Ureter (tissue), 1 donor: ENCODE results near the gene IFNGR1. TPM values are rescaled to one million over a fixed set of nuclear protein-coding genes. Genes with fewer than 3 reads are reported as not detected.
A peak's percentile ranks its signal among the peaks of the same experiment; 100 is the strongest.
"Not testable (repeated sequence)": the region's sequence is repeated elsewhere in the genome, so short reads cannot be mapped to it uniquely, and the experiment has no call there.

Experiments used
- DNase-seq: peaks from one replicate; pipeline ENCODE4 v3.0.0-alpha.2; 2020; ENCODE audit warnings: low spot score
- total RNA-seq: library from RNA; stranded (reverse); gene quantifications from one replicate; pipeline ENCODE4 v1.2.4, GENCODE V29; 2023
- donor health status: DM: yes; HTN: yes; CAD: no.

The IFNGR1 gene
- total RNA-seq, 1 donor from 2014 or later: 81.2 TPM

DNA sequence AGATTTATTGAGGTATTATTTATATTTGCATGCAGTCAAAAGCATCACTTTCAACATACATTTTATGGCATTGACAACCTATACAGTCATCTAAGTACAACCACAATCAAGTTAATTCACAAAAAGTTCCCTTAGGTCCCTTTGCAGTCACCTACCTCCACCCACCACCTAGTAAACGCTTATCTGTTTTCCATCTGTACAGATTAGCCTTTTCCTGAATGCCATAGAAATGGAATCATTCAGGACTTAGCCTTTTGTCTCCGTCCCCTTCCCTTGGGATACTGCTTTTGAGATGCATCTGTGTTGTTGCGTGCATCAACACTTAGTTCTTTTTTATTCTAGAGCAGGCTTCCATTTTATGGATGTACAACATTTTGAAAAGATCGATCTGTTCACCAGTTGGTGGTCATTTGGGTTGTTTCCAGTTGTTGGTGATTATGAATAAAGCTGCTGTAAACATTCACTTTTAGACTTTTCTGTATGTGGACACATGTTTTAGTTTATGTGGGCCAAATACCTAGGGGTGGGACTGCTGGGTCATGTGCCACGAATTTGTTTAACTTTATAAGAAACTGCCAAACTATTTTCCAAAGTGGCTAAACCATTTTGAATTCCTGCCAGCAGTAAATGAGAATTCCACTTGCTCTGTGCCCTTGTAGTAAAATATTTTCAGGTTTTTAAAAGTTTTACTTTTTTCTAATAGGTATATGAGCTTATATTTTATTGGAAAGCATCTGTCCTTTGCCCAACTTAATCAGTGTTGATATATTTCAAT, 17.6 kb upstream of the IFNGR1 start:
- DNase-seq: no peak

DNA sequence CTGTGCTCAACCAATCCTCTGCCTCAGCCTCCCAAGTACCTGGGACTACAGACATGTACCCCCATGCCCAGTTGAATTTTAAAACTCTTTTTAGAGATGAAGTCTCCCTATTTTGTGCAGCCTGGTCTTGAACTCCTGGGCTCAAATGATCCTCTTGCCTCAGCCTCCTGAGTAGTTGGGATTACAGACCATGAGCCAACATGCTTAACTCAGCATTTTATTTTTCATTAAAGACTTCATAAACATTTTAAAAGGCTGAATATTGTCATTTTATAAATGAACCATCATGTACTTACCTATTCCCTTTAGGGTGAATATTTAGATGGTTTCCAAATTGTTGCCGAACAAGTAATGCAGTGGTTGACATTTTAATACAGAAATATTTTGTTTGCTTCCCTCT, 16.5 kb upstream of the IFNGR1 start:
- no peak for DNase-seq

GRCh38 chr6:137233911-137234863, 15.0 kb upstream of the IFNGR1 start:
- no peak for DNase-seq

GRCh38 chr6:137231895-137232294, 12.7 kb upstream of the IFNGR1 start:
- DNase-seq: no peak

GRCh38 chr6:137230956-137231555, 11.9 kb upstream of the IFNGR1 start:
- DNase-seq: no peak

DNA sequence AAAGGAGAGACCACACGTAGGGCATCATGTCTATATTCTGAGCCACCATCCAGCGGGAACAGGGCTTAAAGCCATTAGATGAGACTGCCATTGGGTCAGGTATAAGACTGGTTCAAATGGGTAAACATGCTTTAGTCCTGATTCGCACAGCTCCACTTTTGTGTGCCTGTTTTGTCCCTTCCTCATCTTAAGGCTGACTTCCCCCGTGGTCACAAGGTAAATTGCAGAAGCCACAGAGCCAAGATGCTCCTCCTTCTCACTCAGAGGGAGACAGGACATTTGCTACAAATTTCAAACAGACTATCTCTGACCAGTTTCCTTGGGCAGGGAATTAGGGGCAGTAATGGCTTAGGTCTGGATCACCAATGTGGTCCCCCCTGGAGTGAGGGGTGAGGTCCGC, 11.4 kb upstream of the IFNGR1 start:
- DNase-seq: no peak

DNA sequence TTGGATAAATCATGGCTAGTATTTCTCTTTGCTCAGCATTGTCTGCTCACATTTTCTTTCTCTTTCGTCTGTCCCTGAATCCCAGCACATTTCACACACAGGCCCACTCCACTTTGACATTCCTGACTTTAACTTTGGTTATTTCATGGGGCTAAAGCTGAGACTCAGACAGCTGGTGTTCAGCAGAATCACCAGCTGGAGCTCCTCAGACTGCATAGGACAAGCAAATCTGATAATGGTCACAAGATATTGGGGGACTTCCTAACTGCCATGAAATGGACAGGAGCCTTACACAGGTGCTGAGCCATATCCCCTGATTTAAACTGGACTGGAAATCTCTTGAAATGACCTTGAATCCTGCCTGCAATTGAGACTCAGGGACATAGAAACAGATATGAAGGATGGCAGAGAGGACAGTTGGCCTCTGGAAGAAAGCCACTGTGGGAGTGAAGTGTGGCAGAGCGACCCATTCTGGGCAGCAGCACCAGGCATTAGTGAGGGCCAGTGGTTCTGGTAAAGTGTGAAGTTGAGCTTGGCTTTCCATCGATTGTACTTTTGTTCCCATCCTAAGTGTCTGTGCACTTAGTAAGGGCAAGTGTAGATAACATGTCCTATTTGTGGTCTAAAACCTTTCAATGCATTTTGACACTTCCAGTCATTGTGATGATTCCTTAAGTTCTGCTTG, 10.0 kb upstream of the IFNGR1 start:
- DNase-seq: no peak

- no peak for DNase-seq
Measured at GRCh38 chr6:137227871-137228302, 8.7 kb upstream of the IFNGR1 start.

- no peak for DNase-seq
Measured at GRCh38 chr6:137226697-137227096, 7.5 kb upstream of the IFNGR1 start.

- no peak for DNase-seq
Measured at GRCh38 chr6:137224799-137225198, 5.6 kb upstream of the IFNGR1 start.

DNA sequence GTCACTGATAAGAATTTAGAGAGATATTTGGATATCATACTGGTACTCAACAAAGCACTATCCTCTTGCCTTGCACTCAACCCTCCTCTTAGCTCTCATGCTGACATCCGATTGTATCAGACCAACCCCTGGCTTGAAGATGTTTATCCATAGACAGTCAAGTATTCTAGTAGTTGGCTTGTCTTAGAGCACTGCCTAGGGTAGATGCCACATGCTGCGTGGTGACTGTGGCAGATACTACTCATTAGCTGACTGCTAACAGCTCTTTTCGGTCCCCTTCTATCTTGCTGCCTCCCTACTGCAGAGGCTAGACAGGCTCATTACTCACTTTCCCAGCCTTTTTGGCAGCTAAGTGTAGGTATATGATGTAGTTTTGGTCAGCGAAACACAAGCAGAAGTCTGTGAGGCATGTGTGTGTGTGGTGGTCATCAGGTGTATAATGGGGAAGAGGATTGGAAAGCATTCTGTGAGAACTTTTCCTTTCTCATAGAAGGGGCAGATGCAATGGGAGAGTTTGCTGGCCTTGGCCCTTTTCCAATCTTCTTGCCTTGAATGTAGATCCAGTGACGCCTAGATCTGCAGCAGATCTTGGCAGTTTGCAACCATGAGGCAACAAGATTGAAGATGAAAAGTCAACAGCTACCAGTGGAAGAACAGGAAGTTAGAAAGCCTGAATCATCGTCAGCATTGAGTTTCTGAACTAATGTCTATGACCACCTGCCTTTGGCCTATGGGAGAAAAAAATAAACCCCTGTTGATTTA, 4.4 kb upstream of the IFNGR1 start:
- DNase-seq: peak; percentile 70

DNA sequence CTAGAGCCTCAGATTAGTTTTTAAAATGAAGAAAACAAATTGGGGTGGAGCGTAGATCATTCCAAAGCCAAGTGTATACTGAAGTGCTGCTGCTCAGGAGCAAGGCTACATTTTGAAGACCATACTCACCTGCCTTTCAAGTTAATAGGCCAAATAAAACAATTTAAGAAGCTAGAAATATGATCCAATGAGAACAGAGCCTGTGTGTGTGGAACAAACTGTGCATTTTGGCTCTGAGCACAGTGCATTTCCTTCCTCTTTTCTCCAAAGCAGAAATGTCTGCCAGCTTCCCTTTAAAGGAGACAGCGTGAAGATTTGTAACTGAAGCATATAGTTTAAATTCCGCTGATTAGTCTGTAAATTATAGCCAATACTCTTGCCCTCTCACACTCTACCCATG, 3.2 kb upstream of the IFNGR1 start:
- no peak for DNase-seq

- no peak for DNase-seq
Measured at GRCh38 chr6:137219664-137220252, 573 bp upstream of the IFNGR1 start.

DNA sequence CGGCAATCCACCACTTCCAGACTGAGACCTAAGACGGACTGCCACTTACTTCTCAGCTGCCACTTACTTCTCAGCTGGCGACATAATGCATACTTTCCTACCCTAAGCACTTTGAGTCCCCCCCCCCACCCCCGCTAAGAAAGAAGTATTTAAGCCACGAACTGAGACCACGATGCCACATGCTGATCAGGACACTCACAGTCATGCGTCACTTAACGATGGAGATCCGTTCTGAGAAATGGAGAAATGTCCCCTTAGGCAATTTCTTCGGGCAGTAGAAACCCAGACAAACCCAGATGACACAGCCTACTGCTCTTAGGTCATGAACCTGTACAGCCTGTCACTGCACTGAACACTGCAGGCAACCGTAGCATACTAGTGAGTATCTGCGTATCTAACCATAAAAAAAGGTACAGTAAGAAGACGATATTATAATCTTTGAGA, 690 bp downstream of the IFNGR1 start:
- DNase-seq: no peak

- DNase-seq: no peak
Measured at GRCh38 chr6:137217801-137218472, 1.2 kb downstream of the IFNGR1 start.

GRCh38 chr6:137216875-137217553, 2.2 kb downstream of the IFNGR1 start:
- DNase-seq: peak; percentile 65

DNA sequence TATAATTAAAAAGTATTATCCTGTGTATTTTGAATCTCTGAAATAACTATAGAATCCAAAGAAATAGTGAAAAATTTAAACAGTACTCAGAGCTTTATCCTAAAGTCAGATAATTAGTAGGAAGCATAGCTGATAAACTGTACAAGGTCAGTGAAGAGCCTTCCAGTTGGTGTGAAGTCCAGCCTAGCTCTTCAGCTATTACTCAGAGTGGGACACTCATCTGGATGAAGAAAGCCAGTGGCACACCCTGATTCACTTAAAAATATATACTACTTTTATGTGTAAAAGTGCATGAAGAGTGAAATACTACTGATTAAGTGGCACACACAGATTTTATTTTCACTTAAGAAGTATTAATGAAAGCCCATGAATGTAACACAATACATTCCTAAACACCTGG, 3.1 kb downstream of the IFNGR1 start:
- DNase-seq: no peak

DNA sequence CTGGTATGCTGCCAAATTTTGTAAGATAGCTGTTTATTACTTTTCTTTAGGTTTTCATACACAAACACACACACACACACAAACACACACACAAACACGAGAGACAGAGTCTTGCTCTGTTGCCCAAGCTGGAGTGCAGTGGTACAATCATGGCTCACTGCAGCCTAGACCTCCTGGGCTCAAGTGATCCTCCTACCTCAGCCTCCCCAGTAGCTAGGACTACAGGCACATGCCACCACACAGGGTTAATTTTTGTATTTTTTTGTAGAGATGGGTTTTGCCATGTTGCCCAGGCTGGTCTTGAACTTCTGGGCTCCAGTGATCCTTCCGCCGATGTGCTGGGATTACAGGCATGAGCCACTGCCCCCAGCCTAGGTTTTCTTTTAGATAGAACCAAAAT, 3.6 kb downstream of the IFNGR1 start:
- DNase-seq: not testable (repeated sequence)

DNA sequence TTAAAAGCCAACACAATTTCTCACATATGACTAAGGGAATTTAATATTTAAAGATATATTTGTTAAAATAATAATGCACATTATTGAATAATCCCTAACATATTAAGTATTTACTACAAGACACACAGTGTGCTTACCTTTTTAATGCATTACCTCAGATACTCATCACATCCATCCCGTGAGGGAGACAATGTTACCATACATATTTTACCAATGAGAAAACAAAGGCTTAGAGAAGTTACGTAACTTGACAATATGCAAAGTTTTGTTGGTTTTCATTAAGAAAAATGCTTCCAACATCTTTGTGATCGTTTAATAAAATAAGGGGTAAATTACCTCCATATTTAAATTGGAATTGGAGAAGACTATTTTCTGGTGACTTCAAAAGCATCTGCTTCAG, 4.3 kb downstream of the IFNGR1 start:
- DNase-seq: no peak
